Activated gamma-delta T cell treated with anti-CD3 and anti-CD28 coated beads, Interleukin-2, amount 50 U/mL, for 16 hours (primary cell): ENCODE data around the gene TIAM1.

Experiments used
- DNase-seq: peaks from one replicate; pipeline ENCODE4 v3.0.0-alpha.2; 2020; ENCODE audit warnings: low read depth

Gene TIAM1

GRCh38 chr21:31283025-31283424, 61.0 kb downstream of the TIAM1 start:
- DNase-seq: peak; percentile 7

- no peak for DNase-seq
Observed at GRCh38 chr21:31282095-31282709, 61.9 kb downstream of the TIAM1 start.

GRCh38 chr21:31281561-31281960, 62.5 kb downstream of the TIAM1 start:
- no peak for DNase-seq

- DNase-seq: no peak
Observed at GRCh38 chr21:31279986-31280385, 64.1 kb downstream of the TIAM1 start.

GRCh38 chr21:31279214-31279613, 64.8 kb downstream of the TIAM1 start:
- no peak for DNase-seq

GRCh38 chr21:31278511-31279130, 65.4 kb downstream of the TIAM1 start:
- no peak for DNase-seq

GRCh38 chr21:31276663-31277062, 67.4 kb downstream of the TIAM1 start:
- DNase-seq: no peak

GRCh38 chr21:31275901-31276300, 68.2 kb downstream of the TIAM1 start:
- no peak for DNase-seq

- no peak for DNase-seq
Observed at GRCh38 chr21:31273278-31273677, 70.8 kb downstream of the TIAM1 start.

GRCh38 chr21:31268090-31268489, 76.0 kb downstream of the TIAM1 start:
- DNase-seq: no peak

GRCh38 chr21:31267644-31268043, 76.4 kb downstream of the TIAM1 start:
- DNase-seq: no peak

GRCh38 chr21:31266241-31266640, 77.8 kb downstream of the TIAM1 start:
- no peak for DNase-seq

GRCh38 chr21:31265366-31266013, 78.6 kb downstream of the TIAM1 start:
- no peak for DNase-seq

- DNase-seq: no peak
Observed at GRCh38 chr21:31264574-31264973, 79.5 kb downstream of the TIAM1 start.

GRCh38 chr21:31262728-31263127, 81.3 kb downstream of the TIAM1 start:
- DNase-seq: no peak

- no peak for DNase-seq
Observed at GRCh38 chr21:31261759-31262158, 82.3 kb downstream of the TIAM1 start.

- no peak for DNase-seq
Observed at GRCh38 chr21:31260790-31261189, 83.3 kb downstream of the TIAM1 start.

- no peak for DNase-seq
Observed at GRCh38 chr21:31258073-31258472, 86.0 kb downstream of the TIAM1 start.

GRCh38 chr21:31257265-31257664, 86.8 kb downstream of the TIAM1 start:
- DNase-seq: no peak

GRCh38 chr21:31255896-31256295, 88.2 kb downstream of the TIAM1 start:
- DNase-seq: no peak

- no peak for DNase-seq
Observed at GRCh38 chr21:31255036-31255435, 89.0 kb downstream of the TIAM1 start.

GRCh38 chr21:31254131-31254530, 89.9 kb downstream of the TIAM1 start:
- no peak for DNase-seq

- no peak for DNase-seq
Observed at GRCh38 chr21:31253684-31254083, 90.4 kb downstream of the TIAM1 start.

- no peak for DNase-seq
Observed at GRCh38 chr21:31252611-31253010, 91.5 kb downstream of the TIAM1 start.
